ENCODE results near the gene LSAMP.

DNA sequence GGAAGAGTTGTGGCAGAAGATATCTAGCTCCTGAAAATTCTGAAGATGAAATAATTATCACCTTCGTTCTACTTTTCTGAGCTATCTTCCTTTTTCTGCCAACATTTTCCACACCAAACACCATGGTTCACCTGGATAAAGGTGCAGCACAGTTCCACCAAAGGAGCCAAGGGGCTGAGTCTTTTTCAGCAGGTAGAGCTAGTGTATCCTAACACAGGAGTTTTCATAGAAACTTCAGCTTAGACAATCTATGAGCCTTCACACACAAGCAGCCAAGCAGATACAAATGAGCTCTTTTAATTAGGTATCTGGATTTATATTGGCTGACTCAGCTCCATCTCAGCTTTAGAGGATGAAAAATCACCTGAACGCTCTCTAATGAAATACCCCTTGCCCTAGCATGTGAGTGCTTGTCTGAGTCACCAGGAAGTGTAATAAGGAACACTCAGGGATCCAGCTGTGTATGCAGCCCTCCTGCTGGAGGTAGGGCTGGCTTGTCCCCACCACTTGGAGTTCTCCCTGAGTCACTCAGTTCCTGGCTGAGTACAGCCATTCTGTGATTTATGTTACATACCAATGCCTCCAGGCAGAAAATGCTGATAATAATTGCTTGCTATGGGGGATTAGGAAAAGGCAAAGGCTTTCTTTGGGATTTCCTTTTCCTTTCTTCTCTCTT lies 385.7 kb downstream of the LSAMP start:
- TF ChIP-seq EZH2 (IDR thresholded peaks at IDR 0.05; ENCODE audit: low read depth), result no peak
- TF ChIP-seq, protein P1, sequence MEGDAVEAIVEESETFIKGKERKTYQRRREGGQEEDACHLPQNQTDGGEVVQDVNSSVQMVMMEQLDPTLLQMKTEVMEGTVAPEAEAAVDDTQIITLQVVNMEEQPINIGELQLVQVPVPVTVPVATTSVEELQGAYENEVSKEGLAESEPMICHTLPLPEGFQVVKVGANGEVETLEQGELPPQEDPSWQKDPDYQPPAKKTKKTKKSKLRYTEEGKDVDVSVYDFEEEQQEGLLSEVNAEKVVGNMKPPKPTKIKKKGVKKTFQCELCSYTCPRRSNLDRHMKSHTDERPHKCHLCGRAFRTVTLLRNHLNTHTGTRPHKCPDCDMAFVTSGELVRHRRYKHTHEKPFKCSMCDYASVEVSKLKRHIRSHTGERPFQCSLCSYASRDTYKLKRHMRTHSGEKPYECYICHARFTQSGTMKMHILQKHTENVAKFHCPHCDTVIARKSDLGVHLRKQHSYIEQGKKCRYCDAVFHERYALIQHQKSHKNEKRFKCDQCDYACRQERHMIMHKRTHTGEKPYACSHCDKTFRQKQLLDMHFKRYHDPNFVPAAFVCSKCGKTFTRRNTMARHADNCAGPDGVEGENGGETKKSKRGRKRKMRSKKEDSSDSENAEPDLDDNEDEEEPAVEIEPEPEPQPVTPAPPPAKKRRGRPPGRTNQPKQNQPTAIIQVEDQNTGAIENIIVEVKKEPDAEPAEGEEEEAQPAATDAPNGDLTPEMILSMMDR (conservative IDR thresholded peaks at IDR 0.05), result no peak

Data from PC-9 (cell line).